Neural cell (in vitro differentiated cells): Measurements from ENCODE around the gene CLSTN2. TPM values are rescaled to one million over a fixed set of nuclear protein-coding genes. Genes with fewer than 3 reads are reported as not detected.

Experiments
- H2AFZ ChIP-seq: fragments of 200-600, 300-800 bp; sonication (generic), shearing (Covaris generic); 2 replicates; pipeline ENCODE4 v1.6.0; 2014; ENCODE audit warnings: low read depth, mild to moderate bottlenecking, antibody characterized with exemption, low read length, moderate library complexity
- H3F3A ChIP-seq: fragments of 200-600 bp; shearing (Covaris generic); 2 replicates; pipeline ENCODE4 v1.6.1; 2016; ENCODE audit warnings: mild to moderate bottlenecking, moderate library complexity, mixed read lengths, antibody characterized with exemption, low read length; ENCODE audit not compliant: insufficient read depth, poor library complexity, severe bottlenecking
- H3K27ac ChIP-seq: fragments of 200-600, 300-800 bp; sonication (generic), shearing (Covaris generic); 2 replicates; pipeline ENCODE4 v1.5.1; 2014; ENCODE audit warnings: mild to moderate bottlenecking, low read length, moderate library complexity
- H3K27me3 ChIP-seq: fragments of 300-800, 200-600 bp; sonication (generic), shearing (Covaris generic); 2 replicates; pipeline ENCODE4 v1.6.0; 2014; ENCODE audit warnings: mild to moderate bottlenecking, low read depth, low read length, moderate library complexity; ENCODE audit not compliant: insufficient read depth
- H3K36me3 ChIP-seq: fragments of 300-800, 200-600 bp; sonication (generic), shearing (Covaris generic); 2 replicates; pipeline ENCODE4 v1.5.1; 2014; ENCODE audit warnings: mild to moderate bottlenecking, antibody characterized with exemption, low read length, moderate library complexity; ENCODE audit not compliant: insufficient read depth
- H3K4me2 ChIP-seq: fragments of 300-800, 200-600 bp; sonication (generic), shearing (Covaris generic); 2 replicates; pipeline ENCODE4 v1.6.0; 2014; ENCODE audit warnings: mild to moderate bottlenecking, low read length
- H3K4me3 ChIP-seq: fragments of 300-800, 200-600 bp; sonication (generic), shearing (Covaris generic); 2 replicates; pipeline ENCODE4 v1.5.1; 2014; ENCODE audit warnings: mild to moderate bottlenecking, low read length, moderate library complexity
- H3K79me2 ChIP-seq: fragments of 200-600 bp; shearing (Covaris generic); replicated peaks from 2 replicates; pipeline ENCODE4 v1.6.0; 2014; ENCODE audit warnings: mild to moderate bottlenecking, low read length, moderate library complexity; ENCODE audit not compliant: insufficient read depth
- H3K9ac ChIP-seq: fragments of 300-800, 200-600 bp; sonication (generic), shearing (Covaris generic); 2 replicates; pipeline ENCODE4 v1.6.1; 2016; ENCODE audit warnings: mild to moderate bottlenecking, low read length, mixed read lengths
- H3K9me2 ChIP-seq: fragments of 200-600 bp; shearing (Covaris generic); 2 replicates; pipeline ENCODE4 v1.6.1; 2016; ENCODE audit warnings: mild to moderate bottlenecking, low read length, mixed read lengths; ENCODE audit not compliant: insufficient read depth
- H3K9me3 ChIP-seq: fragments of 200-600, 300-800 bp; sonication (generic), shearing (Covaris generic); 2 replicates; pipeline ENCODE4 v1.6.1; 2016; ENCODE audit warnings: mild to moderate bottlenecking, mixed run types, low read length, moderate library complexity, mixed read lengths
- H4K20me1 ChIP-seq: fragments of 200-600 bp; shearing (Covaris generic); 2 replicates; pipeline ENCODE4 v1.6.1; 2016; ENCODE audit warnings: mild to moderate bottlenecking, mixed run types; ENCODE audit not compliant: insufficient read depth
- CTCF ChIP-seq: fragments of 450-650 bp; IDR thresholded peaks from 2 replicates; pipeline ENCODE4 v1.5.1; 2014; ENCODE audit warnings: antibody characterized with exemption, mild to moderate bottlenecking, moderate library complexity; ENCODE audit not compliant: poor library complexity, severe bottlenecking
- EP300 ChIP-seq: fragments of 450-650 bp; conservative IDR thresholded peaks from 2 replicates; pipeline ENCODE4 v1.6.1; 2014; ENCODE audit warnings: antibody characterized with exemption, mild to moderate bottlenecking, moderate library complexity; ENCODE audit not compliant: poor library complexity, severe bottlenecking
- EZH2 ChIP-seq: fragments of 200-600, 300-800 bp; shearing (Covaris generic), sonication (generic); IDR thresholded peaks from 2 replicates; pipeline ENCODE4 v1.6.1; 2014; ENCODE audit warnings: antibody characterized with exemption, low read length, borderline replicate concordance, mild to moderate bottlenecking; ENCODE audit not compliant: insufficient read depth, poor library complexity, severe bottlenecking
- MXI1 ChIP-seq: fragments of 450-650 bp; conservative IDR thresholded peaks from 2 replicates; pipeline ENCODE4 v1.6.1; 2014; ENCODE audit warnings: antibody characterized with exemption, mild to moderate bottlenecking; ENCODE audit not compliant: poor library complexity, severe bottlenecking
- POLR2AphosphoS5 ChIP-seq: IDR thresholded peaks from 2 replicates; pipeline ENCODE4 v1.6.1; 2012
- RAD21 ChIP-seq: fragments of 450-650 bp; conservative IDR thresholded peaks from 2 replicates; pipeline ENCODE4 v1.6.1; 2014; ENCODE audit warnings: antibody characterized with exemption, mild to moderate bottlenecking, moderate library complexity
- REST ChIP-seq: IDR thresholded peaks from 2 replicates; pipeline ENCODE4 v1.6.1; 2012; ENCODE audit warnings: borderline replicate concordance
- SMC3 ChIP-seq: fragments of 450-650 bp; conservative IDR thresholded peaks from 2 replicates; pipeline ENCODE4 v1.6.1; 2014; ENCODE audit warnings: antibody characterized with exemption, mild to moderate bottlenecking, moderate library complexity; ENCODE audit not compliant: poor library complexity
- TAF1 ChIP-seq: IDR thresholded peaks from 2 replicates; pipeline ENCODE4 v1.6.1; 2012; ENCODE audit warnings: low read depth
- polyA plus RNA-seq: library from polyadenylated mRNA; depleted of rRNA; stranded (reverse); fragments of >200 nt; gene quantifications from 2 replicates; pipeline ENCODE4 v1.2.3, GENCODE V29; 2014

Gene CLSTN2
- polyA plus RNA-seq, 1 donor from 2014 or later: 10.7 TPM

GRCh38 chr3:140189976-140190375 is 255.0 kb downstream of the CLSTN2 start:
- Histone ChIP-seq H3K79me2 (no peaks in the 10 kb centered on the region), H3K27ac (no peak overlapping the region), H3K4me2 (no peak overlapping the region), H3K9me2 (no peaks in the 10 kb centered on the region), H3K9me3 (no peaks in the 10 kb centered on the region), H4K20me1 (no peaks in the 10 kb centered on the region), H3K4me3 (no peak overlapping the region), H3K36me3 (no peaks in the 10 kb centered on the region), H3F3A (no peaks in the 10 kb centered on the region), H2AFZ (no peak overlapping the region), H3K9ac (no peak overlapping the region), H3K27me3 (no peaks in the 10 kb centered on the region)
- no peak for TF ChIP-seq CTCF
- no peak for TF ChIP-seq EZH2
- TF ChIP-seq EP300: no peak
- TF ChIP-seq TAF1: no peak
- no peak for TF ChIP-seq RAD21
- TF ChIP-seq MXI1: no peak
- no peak for TF ChIP-seq SMC3
- TF ChIP-seq REST: no peak
- TF ChIP-seq POLR2AphosphoS5: no peak

- no peaks in the 10 kb centered on the region for H3K79me2 ChIP-seq
- H3K9me3 ChIP-seq: no peaks in the 10 kb centered on the region
- H3F3A ChIP-seq: no peaks in the 10 kb centered on the region
- H3K4me2 ChIP-seq: no peak overlapping the region
- H3K27ac ChIP-seq: no peak overlapping the region
- H3K27me3 ChIP-seq: no peaks in the 10 kb centered on the region
- no peak overlapping the region for H3K9ac ChIP-seq
- TF ChIP-seq MXI1 (no peak), EP300 (no peak), TAF1 (no peak), RAD21 (no peak), REST (no peak), CTCF (no peak), SMC3 (no peak), EZH2 (no peak), POLR2AphosphoS5 (no peak)
- no peaks in the 10 kb centered on the region for H3K9me2 ChIP-seq
- no peaks in the 10 kb centered on the region for H3K36me3 ChIP-seq
- no peak overlapping the region for H3K4me3 ChIP-seq
- no peaks in the 10 kb centered on the region for H4K20me1 ChIP-seq
- no peak overlapping the region for H2AFZ ChIP-seq
Measured at GRCh38 chr3:140196970-140197369, 262.0 kb downstream of the CLSTN2 start.
